ENCODE data around the gene CSNK1G1.
"Not testable (repeated sequence)": the region's sequence is repeated elsewhere in the genome, so short reads cannot be mapped to it uniquely, and the experiment has no call there.

DNA sequence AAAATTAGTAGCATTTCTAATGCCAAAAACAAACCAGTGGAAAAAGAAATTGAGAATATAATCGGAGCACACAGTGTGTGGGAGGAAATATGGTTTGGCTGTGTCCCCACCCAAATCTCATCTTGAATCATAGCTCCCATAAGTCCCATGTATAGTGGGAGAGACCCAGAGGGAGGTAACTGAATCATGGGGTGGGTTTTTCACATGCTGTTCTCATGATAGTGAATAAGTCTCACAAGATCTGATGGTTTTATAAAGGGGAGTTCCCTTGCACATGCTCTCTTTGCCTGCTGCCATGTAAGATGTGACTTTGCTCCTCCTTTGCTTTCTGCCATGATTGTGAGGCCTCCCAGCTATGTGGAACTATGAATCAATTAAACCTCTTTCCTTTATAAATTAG lies 90.8 kb downstream of the CSNK1G1 start:
- TF ChIP-seq, protein P1, sequence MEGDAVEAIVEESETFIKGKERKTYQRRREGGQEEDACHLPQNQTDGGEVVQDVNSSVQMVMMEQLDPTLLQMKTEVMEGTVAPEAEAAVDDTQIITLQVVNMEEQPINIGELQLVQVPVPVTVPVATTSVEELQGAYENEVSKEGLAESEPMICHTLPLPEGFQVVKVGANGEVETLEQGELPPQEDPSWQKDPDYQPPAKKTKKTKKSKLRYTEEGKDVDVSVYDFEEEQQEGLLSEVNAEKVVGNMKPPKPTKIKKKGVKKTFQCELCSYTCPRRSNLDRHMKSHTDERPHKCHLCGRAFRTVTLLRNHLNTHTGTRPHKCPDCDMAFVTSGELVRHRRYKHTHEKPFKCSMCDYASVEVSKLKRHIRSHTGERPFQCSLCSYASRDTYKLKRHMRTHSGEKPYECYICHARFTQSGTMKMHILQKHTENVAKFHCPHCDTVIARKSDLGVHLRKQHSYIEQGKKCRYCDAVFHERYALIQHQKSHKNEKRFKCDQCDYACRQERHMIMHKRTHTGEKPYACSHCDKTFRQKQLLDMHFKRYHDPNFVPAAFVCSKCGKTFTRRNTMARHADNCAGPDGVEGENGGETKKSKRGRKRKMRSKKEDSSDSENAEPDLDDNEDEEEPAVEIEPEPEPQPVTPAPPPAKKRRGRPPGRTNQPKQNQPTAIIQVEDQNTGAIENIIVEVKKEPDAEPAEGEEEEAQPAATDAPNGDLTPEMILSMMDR (IDR thresholded peaks at IDR 0.05; ENCODE audit: insufficient read depth, low read depth, low read length) = not testable (repeated sequence)
- not testable (repeated sequence) for TF ChIP-seq EZH2 (IDR thresholded peaks at IDR 0.05; ENCODE audit: insufficient read depth, low read length)
